HUES6 (cell line): ENCODE data around the gene TTBK2.
A peak's percentile ranks its signal among the peaks of the same experiment; 100 is the strongest.
"Not testable (repeated sequence)": the region's sequence is repeated elsewhere in the genome, so short reads cannot be mapped to it uniquely, and the experiment has no call there.

Source experiments
- H3K27ac ChIP-seq: 2 replicates; pipeline ENCODE4 v1.7.0; 2013; ENCODE audit warnings: low read depth, mild to moderate bottlenecking, low read length, inconsistent platforms
- H3K27me3 ChIP-seq: 2 replicates; pipeline ENCODE4 v1.6.1; 2013; ENCODE audit warnings: low read length; ENCODE audit not compliant: control insufficient read depth, insufficient read depth
- H3K36me3 ChIP-seq: 2 replicates; pipeline ENCODE4 v1.6.1; 2013; ENCODE audit warnings: low read length; ENCODE audit not compliant: control insufficient read depth, insufficient read depth
- H3K4me1 ChIP-seq: 2 replicates; pipeline ENCODE4 v1.6.1; 2013; ENCODE audit warnings: low read length; ENCODE audit not compliant: control insufficient read depth, insufficient read depth
- H3K4me3 ChIP-seq: 2 replicates; pipeline ENCODE4 v1.5.1; 2013; ENCODE audit warnings: low read depth, low read length
- H3K9ac ChIP-seq: one replicate; pipeline ENCODE4 v1.6.1; 2013; ENCODE audit warnings: mild to moderate bottlenecking, low read length
- H3K9me3 ChIP-seq: 2 replicates; pipeline ENCODE4 v1.6.1; 2013; ENCODE audit warnings: low read depth, low read length; ENCODE audit not compliant: control insufficient read depth, insufficient read depth

The TTBK2 gene

GRCh38 chr15:42920519-42921341 is at the start of gene TTBK2:
TSS of gene TTBK2 (minus strand) at chr15:42920778. CDS start at chr15:42878617, 42,161 bp downstream.
- H3K36me3 ChIP-seq, result no peaks in the 10 kb centered on the region
- no peaks in the 10 kb centered on the region for H3K9me3 ChIP-seq
- H3K9ac ChIP-seq, result peak within 1 kb of the TSS; percentile 61
- no peak within 1 kb of the TSS for H3K27ac ChIP-seq
- peaks cover 6% of the 10 kb centered on the region; the same call in 1 of the 2 replicates for H3K4me1 ChIP-seq
- peak within 1 kb of the TSS; percentile 86 for H3K4me3 ChIP-seq
- H3K27me3 ChIP-seq, result peaks cover 8% of the 10 kb centered on the region

GRCh38 chr15:42964476-42964875 is 43.9 kb upstream of the TTBK2 start:
- H3K4me1 ChIP-seq, result no peaks in the 10 kb centered on the region
- H3K27me3 ChIP-seq, result no peaks in the 10 kb centered on the region
- no peak overlapping the region for H3K27ac ChIP-seq
- H3K4me3 ChIP-seq, result no peak overlapping the region
- H3K36me3 ChIP-seq, result peaks cover 50% of the 10 kb centered on the region
- no peak overlapping the region for H3K9ac ChIP-seq
- H3K9me3 ChIP-seq, result no peaks in the 10 kb centered on the region

GRCh38 chr15:42955518-42955917 is 34.9 kb upstream of the TTBK2 start:
- Histone ChIP-seq H3K27me3 (no peaks in the 10 kb centered on the region), H3K9ac (no peak overlapping the region), H3K4me1 (no peaks in the 10 kb centered on the region), H3K9me3 (no peaks in the 10 kb centered on the region), H3K4me3 (no peak overlapping the region), H3K36me3 (peaks cover 77% of the 10 kb centered on the region), H3K27ac (no peak overlapping the region)

GRCh38 chr15:42954291-42954690 is 33.7 kb upstream of the TTBK2 start:
- no peaks in the 10 kb centered on the region for H3K9me3 ChIP-seq
- peaks cover 72% of the 10 kb centered on the region for H3K36me3 ChIP-seq
- no peak overlapping the region for H3K27ac ChIP-seq
- H3K9ac ChIP-seq, result no peak overlapping the region
- H3K4me1 ChIP-seq, result no peaks in the 10 kb centered on the region
- H3K4me3 ChIP-seq, result no peak overlapping the region
- H3K27me3 ChIP-seq, result no peaks in the 10 kb centered on the region

- H3K27ac ChIP-seq, H3K4me1 ChIP-seq, H3K27me3 ChIP-seq, H3K4me3 ChIP-seq, H3K9me3 ChIP-seq, H3K9ac ChIP-seq: not testable (repeated sequence)
- H3K36me3 ChIP-seq, result peaks cover 56% of the 10 kb centered on the region
These were observed 28.3 kb upstream of the TTBK2 start for GRCh38 chr15:42948898-42949297.

GRCh38 chr15:42940527-42940926 is 19.9 kb upstream of the TTBK2 start:
- no peak overlapping the region for H3K9ac ChIP-seq
- H3K4me3 ChIP-seq, result no peak overlapping the region
- no peaks in the 10 kb centered on the region for H3K27me3 ChIP-seq
- H3K27ac ChIP-seq, result no peak overlapping the region
- H3K4me1 ChIP-seq, result no peaks in the 10 kb centered on the region
- H3K9me3 ChIP-seq, result no peaks in the 10 kb centered on the region
- peaks cover 19% of the 10 kb centered on the region for H3K36me3 ChIP-seq

GRCh38 chr15:42939841-42940240 is 19.3 kb upstream of the TTBK2 start:
- no peaks in the 10 kb centered on the region for H3K4me1 ChIP-seq
- no peaks in the 10 kb centered on the region for H3K27me3 ChIP-seq
- no peaks in the 10 kb centered on the region for H3K9me3 ChIP-seq
- H3K9ac ChIP-seq, result no peak overlapping the region
- peaks cover 13% of the 10 kb centered on the region for H3K36me3 ChIP-seq
- H3K27ac ChIP-seq, result no peak overlapping the region
- H3K4me3 ChIP-seq, result no peak overlapping the region

- no peaks in the 10 kb centered on the region for H3K36me3 ChIP-seq
These were observed 16.6 kb upstream of the TTBK2 start for GRCh38 chr15:42937143-42937542.

GRCh38 chr15:42933886-42934667 is 13.5 kb upstream of the TTBK2 start:
- H3K4me3 ChIP-seq, result no peak overlapping the region
- no peaks in the 10 kb centered on the region for H3K9me3 ChIP-seq
- no peak overlapping the region for H3K9ac ChIP-seq
- H3K4me1 ChIP-seq, result no peaks in the 10 kb centered on the region
- H3K36me3 ChIP-seq, result no peaks in the 10 kb centered on the region
- no peaks in the 10 kb centered on the region for H3K27me3 ChIP-seq
- no peak overlapping the region for H3K27ac ChIP-seq

More at GRCh38 chr15:42937143-42937542, 16.6 kb upstream of the TTBK2 start:
- no peaks in the 10 kb centered on the region for H3K9me3 ChIP-seq
- no peak overlapping the region for H3K4me3 ChIP-seq
- H3K27ac ChIP-seq, result no peak overlapping the region
- H3K27me3 ChIP-seq, result no peaks in the 10 kb centered on the region
- no peaks in the 10 kb centered on the region for H3K4me1 ChIP-seq
- no peak overlapping the region for H3K9ac ChIP-seq

- no peaks in the 10 kb centered on the region for H3K9me3 ChIP-seq
- H3K27me3 ChIP-seq, result no peaks in the 10 kb centered on the region
- no peak overlapping the region for H3K4me3 ChIP-seq
- no peaks in the 10 kb centered on the region for H3K4me1 ChIP-seq
- no peak overlapping the region for H3K27ac ChIP-seq
- H3K9ac ChIP-seq, result no peak overlapping the region
- no peaks in the 10 kb centered on the region for H3K36me3 ChIP-seq
These were observed 12.4 kb upstream of the TTBK2 start for GRCh38 chr15:42932833-42933515.
